ENCODE data around the gene COPE.
"Not testable (repeated sequence)": the region's sequence is repeated elsewhere in the genome, so short reads cannot be mapped to it uniquely, and the experiment has no call there.

The COPE gene

GRCh38 chr19:18919086-18919899, at the start of gene COPE, which contains the start of gene DDX49:
COPE (minus strand) TSS chr19:18919387; CDS start chr19:18919348, 39 bp downstream.
DDX49 (plus strand) TSS chr19:18919715; CDS start chr19:18919742, 27 bp downstream.
- DNase-seq (ENCODE audit: low read depth, low spot score) = peak; percentile 100

GRCh38 chr19:18967358-18968146, 48.4 kb upstream of the COPE start:
- DNase-seq (ENCODE audit: low read depth, low spot score) = peak; percentile 22

- no peak for DNase-seq (ENCODE audit: low read depth, low spot score)
These were observed 47.1 kb upstream of the COPE start for GRCh38 chr19:18966307-18966706.

- no peak for DNase-seq (ENCODE audit: low read depth, low spot score)
These were observed 44.9 kb upstream of the COPE start for GRCh38 chr19:18964121-18964520.

GRCh38 chr19:18961767-18962620, 42.8 kb upstream of the COPE start:
- DNase-seq (ENCODE audit: low read depth, low spot score) = no peak

- no peak for DNase-seq (ENCODE audit: low read depth, low spot score)
These were observed 41.2 kb upstream of the COPE start for GRCh38 chr19:18960370-18960769.

GRCh38 chr19:18955042-18955441, 35.9 kb upstream of the COPE start:
- DNase-seq (ENCODE audit: low read depth, low spot score) = no peak

GRCh38 chr19:18954094-18954493, 34.9 kb upstream of the COPE start:
- no peak for DNase-seq (ENCODE audit: low read depth, low spot score)

GRCh38 chr19:18952364-18953003, 33.3 kb upstream of the COPE start:
- DNase-seq (ENCODE audit: low read depth, low spot score) = not testable (repeated sequence)

GRCh38 chr19:18951721-18952281, 32.6 kb upstream of the COPE start:
- no peak for DNase-seq (ENCODE audit: low read depth, low spot score)

- DNase-seq (ENCODE audit: low read depth, low spot score) = no peak
These were observed 30.7 kb upstream of the COPE start for GRCh38 chr19:18949858-18950257.

- no peak for DNase-seq (ENCODE audit: low read depth, low spot score)
These were observed 29.8 kb upstream of the COPE start for GRCh38 chr19:18948976-18949356.

GRCh38 chr19:18948075-18948975, 29.1 kb upstream of the COPE start:
- no peak for DNase-seq (ENCODE audit: low read depth, low spot score)

- DNase-seq (ENCODE audit: low read depth, low spot score) = no peak
These were observed 27.7 kb upstream of the COPE start for GRCh38 chr19:18946918-18947317.

GRCh38 chr19:18946335-18946734, 27.1 kb upstream of the COPE start:
- no peak for DNase-seq (ENCODE audit: low read depth, low spot score)

GRCh38 chr19:18945297-18945696, 26.1 kb upstream of the COPE start:
- DNase-seq (ENCODE audit: low read depth, low spot score) = no peak

GRCh38 chr19:18943465-18943864, 24.3 kb upstream of the COPE start:
- DNase-seq (ENCODE audit: low read depth, low spot score) = no peak

GRCh38 chr19:18942692-18943091, 23.5 kb upstream of the COPE start:
- no peak for DNase-seq (ENCODE audit: low read depth, low spot score)

- DNase-seq (ENCODE audit: low read depth, low spot score) = no peak
These were observed 22.6 kb upstream of the COPE start for GRCh38 chr19:18941628-18942354.
